ENCODE results near the gene MAD1L1. TPM values are rescaled to one million over a fixed set of nuclear protein-coding genes. Genes with fewer than 3 reads are reported as not detected.

The MAD1L1 gene
- total and polyA plus RNA-seq, 2 of the 8 experiments (the other 6 are each of a cell fraction or from before 2014, with no cell fraction given): 40.4 to 44.6 TPM

GRCh38 chr7:2012981-2013380, 219.8 kb downstream of the MAD1L1 start:
- H3K79me1 ChIP-seq (ENCODE audit: low read depth, low read length): peaks cover 4% of the 10 kb centered on the region; the same call in 1 of the 2 replicates
- no peak overlapping the region for H2BK5ac ChIP-seq (ENCODE audit: low read depth, low read length)
- no peak overlapping the region for H4K5ac ChIP-seq (ENCODE audit: insufficient read length, low read depth, low read length)
- no peak overlapping the region for H2AFZ ChIP-seq (ENCODE audit: low read length)
- no peak overlapping the region for H2BK20ac ChIP-seq (ENCODE audit: low read length)
- 82% methylated on average over 8 of the region's 8 CpGs; no CpG with 5 or more reads in 1 of the 2 experiments for WGBS, 2 experiments (ENCODE audit: extremely low coverage in 1 of 2, insufficient coverage in 1 of 2, insufficient read length in 1 of 2, insufficient replicate concordance in 2 of 2, low coverage in 1 of 2, low lambda C conversion rate in 2 of 2, missing lambda C conversion rate in 1 of 2)
- H3K9ac ChIP-seq (replicated peaks in 1 of 4; ENCODE audit: extremely low read depth in 1 of 4, low read depth in 3 of 4, low read length in 3 of 4): no peak overlapping the region
- ChIA-PET POLR2A (ENCODE audit: partially characterized antibody) (no interaction called here), CTCF (ENCODE audit: partially characterized antibody) (interaction anchor here (0.8 to 1.3 kb wide), 2 partner anchors 8 to 28 kb away, joined by 3 to 5 read pairs; no protein-coding TSS in a partner anchor)
- no peak overlapping the region for H3K14ac ChIP-seq (ENCODE audit: insufficient read length)
- H2BK12ac ChIP-seq (ENCODE audit: low read depth, low read length): no peak overlapping the region
- FAIRE-seq (no peak), DNase-seq (ENCODE audit: low read depth in 1 of 2, low spot score in 2 of 2) (no peak)
- no peak overlapping the region for H3K4me2 ChIP-seq (ENCODE audit: insufficient read depth in 1 of 2, low read depth in 2 of 2, low read length in 2 of 2)
- H3K36me3 ChIP-seq (ENCODE audit: control insufficient read depth in 2 of 4, insufficient read depth in 4 of 4, low read length in 3 of 4): no peaks in the 10 kb centered on the region; a peak in 1 of 8 replicates
- H3K18ac ChIP-seq (ENCODE audit: extremely low read depth, low read length): no peak overlapping the region
- H3K23me2 ChIP-seq (ENCODE audit: low read depth, low read length): no peaks in the 10 kb centered on the region
- H3K4ac ChIP-seq (replicated peaks; ENCODE audit: insufficient read length, low read depth, low read length): no peak overlapping the region
- H3K4me1 ChIP-seq (replicated peaks in 1 of 4; ENCODE audit: control insufficient read depth in 3 of 4, insufficient read depth in 4 of 4, low read length in 3 of 4): no peaks in the 10 kb centered on the region; a peak in 2 of 7 replicates
- no peak overlapping the region for H3K56ac ChIP-seq (replicated peaks; ENCODE audit: insufficient read length, low read depth, low read length)
- H4K91ac ChIP-seq (replicated peaks; ENCODE audit: insufficient read length, low read length): no peak overlapping the region
- no peak overlapping the region for H2BK120ac ChIP-seq (replicated peaks; ENCODE audit: low read depth, low read length)
- H2BK15ac ChIP-seq (ENCODE audit: low read length): no peak overlapping the region
- no peaks in the 10 kb centered on the region for H3K9me3 ChIP-seq (ENCODE audit: insufficient read depth in 2 of 2, low read depth in 1 of 2, low read length in 1 of 2)
- H3K23ac ChIP-seq (ENCODE audit: insufficient read length): no peak overlapping the region
- no peaks in the 10 kb centered on the region for H3K27me3 ChIP-seq (replicated peaks in 1 of 4; ENCODE audit: control insufficient read depth in 3 of 4, extremely low read depth in 1 of 4, insufficient read depth in 3 of 4, low read length in 3 of 4)
- H3K27ac ChIP-seq (ENCODE audit: low read depth, low read length): no peak overlapping the region
- no peak overlapping the region for H2AK5ac ChIP-seq (ENCODE audit: low read depth, low read length)
- no peak overlapping the region for H3K4me3 ChIP-seq (ENCODE audit: extremely low read depth in 1 of 4, insufficient read depth in 2 of 4, low read depth in 3 of 4, low read length in 4 of 4)
- no peak overlapping the region for H4K8ac ChIP-seq (ENCODE audit: extremely low read depth, insufficient read depth, low read length)
- no peaks in the 10 kb centered on the region for H3K79me2 ChIP-seq (ENCODE audit: control insufficient read depth in 1 of 2, insufficient read depth in 2 of 2, low read length in 2 of 2)
- H4K20me1 ChIP-seq (replicated peaks in 1 of 2; ENCODE audit: control insufficient read depth in 1 of 2, insufficient read depth in 2 of 2, low read length in 2 of 2): peaks cover 0 to 3% of the 10 kb centered on the region in 2 experiments
- TF ChIP-seq GABPA (IDR thresholded peaks at IDR 0.05; ENCODE audit: borderline replicate concordance, insufficient read depth, low read length) (no peak), SIN3A (conservative IDR thresholded peaks at IDR 0.05 in 1 of 2, IDR thresholded peaks at IDR 0.05 in 1 of 2; ENCODE audit: low read depth in 1 of 2, low read length in 2 of 2) (no peak), SIRT6 (IDR thresholded peaks at IDR 0.05; ENCODE audit: low read length) (no peak), KDM4A (IDR thresholded peaks at IDR 0.05; ENCODE audit: low read depth, low read length, severe bottlenecking) (no peak), BRCA1 (IDR thresholded peaks at IDR 0.05; ENCODE audit: low read depth, low read length) (no peak), SP2 (IDR thresholded peaks at IDR 0.05; ENCODE audit: low read length) (no peak), SAP30 (IDR thresholded peaks at IDR 0.05; ENCODE audit: insufficient read depth, insufficient replicate concordance, low read length) (no peak), TCF12 (IDR thresholded peaks at IDR 0.05; ENCODE audit: low read depth, low read length) (no peak), MAFK (IDR thresholded peaks at IDR 0.05; ENCODE audit: low read depth, low read length) (no peak), RXRA (IDR thresholded peaks at IDR 0.05; ENCODE audit: insufficient read depth, low read depth, low read length) (no peak), NANOG (IDR thresholded peaks at IDR 0.05; ENCODE audit: insufficient read depth, low read depth, low read length, poor library complexity, severe bottlenecking) (no peak), EGR1 (IDR thresholded peaks at IDR 0.05; ENCODE audit: borderline replicate concordance, low read depth, low read length) (no peak), HDAC6 (IDR thresholded peaks at IDR 0.05; ENCODE audit: low read depth, low read length) (no peak), ASH2L (IDR thresholded peaks at IDR 0.05; ENCODE audit: low read length) (no peak), PHF8 (conservative IDR thresholded peaks at IDR 0.05; ENCODE audit: low read depth, low read length) (no peak)
